H1 (cell line): Measurements from ENCODE around the gene SLC9A5. TPM values are rescaled to one million over a fixed set of nuclear protein-coding genes. Genes with fewer than 3 reads are reported as not detected.

Experiments used
- polyA plus RNA-seq, 7 experiments: library from polyadenylated mRNA; depleted of rRNA in 3 of 7; stranded (reverse) in 5 of 7; unstranded in 2 of 7; fragments of >200 nt in 5 of 7; fragments of 200-250 nt in 2 of 7; gene quantifications; 1 replicate in 5 of 7; 2 replicates in 1 of 7; 4 replicates in 1 of 7; pipeline versions ENCODE4 v1.2.1 to v1.2.3, GENCODE V29; 2011 to 2013; ENCODE audit warnings: missing spikeins in 2 of 7, mixed read lengths in 2 of 7
- total RNA-seq: library from RNA; stranded (reverse); fragmentation: NEBNext Ultra II Directional; extraction: Animal tissue kit (Norgen Biotek cat#: 25700); gene quantifications from 2 replicates; pipeline ENCODE4 v1.2.1, GENCODE V29; 2021
- TF ChIP-seq, protein P1 (sequence below): fragments of 300-600 bp; sonication (generic); IDR thresholded peaks from 2 replicates; pipeline ENCODE4 v1.7.1; 2012; ENCODE audit warnings: low read length, moderate library complexity, mild to moderate bottlenecking, inconsistent platforms; ENCODE audit not compliant: insufficient replicate concordance

The SLC9A5 gene
- total and polyA plus RNA-seq, 2 of the 8 experiments (the other 6 are each of a cell fraction or from before 2014, with no cell fraction given), result 7.9 to 8.6 TPM

DNA sequence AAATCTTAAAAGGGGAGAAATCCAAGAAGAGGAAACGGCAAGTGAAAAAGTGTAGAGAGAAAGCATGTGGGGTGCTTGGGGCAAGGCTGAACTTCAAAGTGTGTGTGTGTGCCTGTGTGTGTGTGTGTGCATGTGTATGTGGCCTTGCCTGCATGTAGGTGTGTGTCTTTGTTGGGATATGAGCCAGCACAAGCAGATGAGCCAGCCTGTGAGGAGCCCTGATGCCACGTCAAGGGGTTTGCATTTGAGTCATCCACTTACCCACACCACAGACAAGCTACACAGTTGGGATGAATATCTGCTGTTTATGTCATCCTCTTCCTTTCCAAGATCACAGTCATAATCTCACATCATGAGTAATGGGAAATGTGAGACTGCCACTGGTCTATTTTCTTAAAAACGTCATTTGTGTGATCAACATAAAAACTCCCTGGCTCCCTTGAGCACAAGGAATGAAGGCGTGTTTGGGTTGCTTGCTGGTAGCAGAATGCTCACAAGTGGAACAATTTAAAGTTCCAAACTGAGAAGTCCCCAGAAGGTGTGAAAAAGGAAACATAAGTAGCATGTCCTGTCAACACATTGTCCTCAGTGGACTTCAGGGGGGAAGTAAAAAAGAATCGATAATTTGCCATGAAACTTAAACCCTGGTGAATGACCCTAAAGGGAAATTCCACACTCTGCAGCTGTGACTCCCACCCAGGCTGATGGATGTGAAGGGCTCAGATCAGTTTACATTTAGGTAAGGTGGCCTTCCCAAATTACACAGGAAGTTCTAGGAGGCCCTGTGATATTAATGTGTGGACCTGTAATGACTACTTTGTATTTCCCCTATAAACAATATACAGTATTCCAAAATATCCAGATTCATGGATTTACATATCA is 63.1 kb downstream of the SLC9A5 start (continued):
- TF ChIP-seq, protein P1, sequence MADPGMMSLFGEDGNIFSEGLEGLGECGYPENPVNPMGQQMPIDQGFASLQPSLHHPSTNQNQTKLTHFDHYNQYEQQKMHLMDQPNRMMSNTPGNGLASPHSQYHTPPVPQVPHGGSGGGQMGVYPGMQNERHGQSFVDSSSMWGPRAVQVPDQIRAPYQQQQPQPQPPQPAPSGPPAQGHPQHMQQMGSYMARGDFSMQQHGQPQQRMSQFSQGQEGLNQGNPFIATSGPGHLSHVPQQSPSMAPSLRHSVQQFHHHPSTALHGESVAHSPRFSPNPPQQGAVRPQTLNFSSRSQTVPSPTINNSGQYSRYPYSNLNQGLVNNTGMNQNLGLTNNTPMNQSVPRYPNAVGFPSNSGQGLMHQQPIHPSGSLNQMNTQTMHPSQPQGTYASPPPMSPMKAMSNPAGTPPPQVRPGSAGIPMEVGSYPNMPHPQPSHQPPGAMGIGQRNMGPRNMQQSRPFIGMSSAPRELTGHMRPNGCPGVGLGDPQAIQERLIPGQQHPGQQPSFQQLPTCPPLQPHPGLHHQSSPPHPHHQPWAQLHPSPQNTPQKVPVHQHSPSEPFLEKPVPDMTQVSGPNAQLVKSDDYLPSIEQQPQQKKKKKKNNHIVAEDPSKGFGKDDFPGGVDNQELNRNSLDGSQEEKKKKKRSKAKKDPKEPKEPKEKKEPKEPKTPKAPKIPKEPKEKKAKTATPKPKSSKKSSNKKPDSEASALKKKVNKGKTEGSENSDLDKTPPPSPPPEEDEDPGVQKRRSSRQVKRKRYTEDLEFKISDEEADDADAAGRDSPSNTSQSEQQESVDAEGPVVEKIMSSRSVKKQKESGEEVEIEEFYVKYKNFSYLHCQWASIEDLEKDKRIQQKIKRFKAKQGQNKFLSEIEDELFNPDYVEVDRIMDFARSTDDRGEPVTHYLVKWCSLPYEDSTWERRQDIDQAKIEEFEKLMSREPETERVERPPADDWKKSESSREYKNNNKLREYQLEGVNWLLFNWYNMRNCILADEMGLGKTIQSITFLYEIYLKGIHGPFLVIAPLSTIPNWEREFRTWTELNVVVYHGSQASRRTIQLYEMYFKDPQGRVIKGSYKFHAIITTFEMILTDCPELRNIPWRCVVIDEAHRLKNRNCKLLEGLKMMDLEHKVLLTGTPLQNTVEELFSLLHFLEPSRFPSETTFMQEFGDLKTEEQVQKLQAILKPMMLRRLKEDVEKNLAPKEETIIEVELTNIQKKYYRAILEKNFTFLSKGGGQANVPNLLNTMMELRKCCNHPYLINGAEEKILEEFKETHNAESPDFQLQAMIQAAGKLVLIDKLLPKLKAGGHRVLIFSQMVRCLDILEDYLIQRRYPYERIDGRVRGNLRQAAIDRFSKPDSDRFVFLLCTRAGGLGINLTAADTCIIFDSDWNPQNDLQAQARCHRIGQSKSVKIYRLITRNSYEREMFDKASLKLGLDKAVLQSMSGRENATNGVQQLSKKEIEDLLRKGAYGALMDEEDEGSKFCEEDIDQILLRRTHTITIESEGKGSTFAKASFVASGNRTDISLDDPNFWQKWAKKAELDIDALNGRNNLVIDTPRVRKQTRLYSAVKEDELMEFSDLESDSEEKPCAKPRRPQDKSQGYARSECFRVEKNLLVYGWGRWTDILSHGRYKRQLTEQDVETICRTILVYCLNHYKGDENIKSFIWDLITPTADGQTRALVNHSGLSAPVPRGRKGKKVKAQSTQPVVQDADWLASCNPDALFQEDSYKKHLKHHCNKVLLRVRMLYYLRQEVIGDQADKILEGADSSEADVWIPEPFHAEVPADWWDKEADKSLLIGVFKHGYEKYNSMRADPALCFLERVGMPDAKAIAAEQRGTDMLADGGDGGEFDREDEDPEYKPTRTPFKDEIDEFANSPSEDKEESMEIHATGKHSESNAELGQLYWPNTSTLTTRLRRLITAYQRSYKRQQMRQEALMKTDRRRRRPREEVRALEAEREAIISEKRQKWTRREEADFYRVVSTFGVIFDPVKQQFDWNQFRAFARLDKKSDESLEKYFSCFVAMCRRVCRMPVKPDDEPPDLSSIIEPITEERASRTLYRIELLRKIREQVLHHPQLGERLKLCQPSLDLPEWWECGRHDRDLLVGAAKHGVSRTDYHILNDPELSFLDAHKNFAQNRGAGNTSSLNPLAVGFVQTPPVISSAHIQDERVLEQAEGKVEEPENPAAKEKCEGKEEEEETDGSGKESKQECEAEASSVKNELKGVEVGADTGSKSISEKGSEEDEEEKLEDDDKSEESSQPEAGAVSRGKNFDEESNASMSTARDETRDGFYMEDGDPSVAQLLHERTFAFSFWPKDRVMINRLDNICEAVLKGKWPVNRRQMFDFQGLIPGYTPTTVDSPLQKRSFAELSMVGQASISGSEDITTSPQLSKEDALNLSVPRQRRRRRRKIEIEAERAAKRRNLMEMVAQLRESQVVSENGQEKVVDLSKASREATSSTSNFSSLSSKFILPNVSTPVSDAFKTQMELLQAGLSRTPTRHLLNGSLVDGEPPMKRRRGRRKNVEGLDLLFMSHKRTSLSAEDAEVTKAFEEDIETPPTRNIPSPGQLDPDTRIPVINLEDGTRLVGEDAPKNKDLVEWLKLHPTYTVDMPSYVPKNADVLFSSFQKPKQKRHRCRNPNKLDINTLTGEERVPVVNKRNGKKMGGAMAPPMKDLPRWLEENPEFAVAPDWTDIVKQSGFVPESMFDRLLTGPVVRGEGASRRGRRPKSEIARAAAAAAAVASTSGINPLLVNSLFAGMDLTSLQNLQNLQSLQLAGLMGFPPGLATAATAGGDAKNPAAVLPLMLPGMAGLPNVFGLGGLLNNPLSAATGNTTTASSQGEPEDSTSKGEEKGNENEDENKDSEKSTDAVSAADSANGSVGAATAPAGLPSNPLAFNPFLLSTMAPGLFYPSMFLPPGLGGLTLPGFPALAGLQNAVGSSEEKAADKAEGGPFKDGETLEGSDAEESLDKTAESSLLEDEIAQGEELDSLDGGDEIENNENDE, result no peak
